Natural killer cell (primary cell): ENCODE results near the gene SLC25A28. TPM values are rescaled to one million over a fixed set of nuclear protein-coding genes. Genes with fewer than 3 reads are reported as not detected.

Experiments used
- ATAC-seq, 3 donors: fragments of 150-1000 bp in 2 of 3; fragments of 200-7000 bp in 1 of 3; cut with Tn5 transposase; 1 replicate in 1 of 3; 2 replicates in 2 of 3; pipeline ENCODE4 v1.10.0; 2021; ENCODE audit warnings: mild to moderate bottlenecking in 2 of 3, moderate library complexity in 2 of 3
- DNase-seq, 2 donors: peaks; one replicate each; pipeline versions ENCODE4 v3.0.0 to v3.0.0-alpha.2; 2013 to 2021; ENCODE audit warnings: mixed read lengths in 1 of 2
- H3K27ac ChIP-seq: one replicate; pipeline ENCODE4 v1.5.1; 2013; ENCODE audit warnings: mild to moderate bottlenecking, low read length
- H3K27me3 ChIP-seq: one replicate; pipeline ENCODE4 v1.6.1; 2013; ENCODE audit warnings: low read length; ENCODE audit not compliant: control insufficient read depth, insufficient read depth
- H3K36me3 ChIP-seq: one replicate; pipeline ENCODE4 v1.6.1; 2013; ENCODE audit warnings: low read length; ENCODE audit not compliant: control insufficient read depth, insufficient read depth
- H3K4me1 ChIP-seq: one replicate; pipeline ENCODE4 v1.6.1; 2013; ENCODE audit warnings: low read length; ENCODE audit not compliant: control insufficient read depth, insufficient read depth
- H3K4me3 ChIP-seq: one replicate; pipeline ENCODE4 v1.5.1; 2013; ENCODE audit warnings: low read length
- H3K9me3 ChIP-seq: one replicate; pipeline ENCODE4 v1.6.1; 2013; ENCODE audit warnings: low read length; ENCODE audit not compliant: control insufficient read depth, insufficient read depth
- H3K27ac Mint-ChIP-seq, 2 donors: one replicate each; pipeline ENCODE4 v1.8.0; 2022; ENCODE audit warnings: mild to moderate bottlenecking in 2 of 2, mixed read lengths in 2 of 2, moderate library complexity in 1 of 2
- H3K27me3 Mint-ChIP-seq, 2 donors: one replicate each; pipeline ENCODE4 v1.8.0; 2022; ENCODE audit warnings: low read depth in 2 of 2, mixed read lengths in 2 of 2
- H3K36me3 Mint-ChIP-seq: one replicate; pipeline ENCODE4 v1.8.0; 2022; ENCODE audit warnings: mixed read lengths
- H3K4me1 Mint-ChIP-seq, 2 donors: one replicate each; pipeline ENCODE4 v1.8.0; 2022; ENCODE audit warnings: mixed read lengths in 2 of 2
- H3K4me3 Mint-ChIP-seq: one replicate; pipeline ENCODE4 v1.8.0; 2022; ENCODE audit warnings: mild to moderate bottlenecking, moderate library complexity, mixed read lengths
- H3K9me3 Mint-ChIP-seq, 2 donors: one replicate each; pipeline ENCODE4 v1.8.0; 2022; ENCODE audit warnings: mixed read lengths in 2 of 2
- WGBS: methylation state at CpG from one replicate; pipeline ENCODE4 v1.1.7; 2013; ENCODE audit warnings: missing lambda C conversion rate; ENCODE audit not compliant: insufficient coverage; 5-methylcytosine and 5-hydroxymethylcytosine counted together
- intact Hi-C: fragments of 100-400 bp; cut with micrococcal nuclease; formaldehyde crosslinking; loops from one replicate; pipeline ENCODE4 v1.14.2; 2022
- total RNA-seq, 4 donors: library from RNA; stranded (reverse); fragments of 120-200 nt in 1 of 4; gene quantifications; one replicate each; pipeline versions ENCODE4 v1.2.3 to v1.2.4, GENCODE V29; 2013 to 2022
- TF ChIP-seq, protein P1 (sequence below): fragments of 200-600 bp; IDR thresholded peaks from one replicate; pipeline ENCODE4 v1.8.0; 2022; ENCODE audit warnings: antibody characterized with exemption

SLC25A28 gene
- total RNA-seq, 3 donors from 2014 or later (not counting 1 experiment from before 2014, with no cell fraction given): 73.0 to 83.6 (median 75.3) TPM

DNA sequence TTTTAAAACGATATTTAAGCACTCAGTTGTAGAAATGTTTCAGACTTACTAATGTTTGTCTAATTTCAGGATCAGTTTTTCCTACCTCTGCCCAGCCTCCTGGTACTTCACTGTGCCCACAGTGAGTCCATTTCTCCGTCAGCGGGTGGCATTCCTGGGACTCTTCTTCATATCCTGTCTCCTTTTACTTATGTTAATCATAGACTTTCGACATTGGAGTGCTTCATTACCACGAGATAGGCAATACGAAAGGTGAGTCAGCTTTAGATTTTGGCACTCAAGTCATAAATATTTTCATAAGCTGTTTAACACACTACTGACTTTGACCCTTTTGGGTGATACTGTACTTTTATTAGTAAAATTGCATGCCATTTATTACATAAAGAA is 41.1 kb upstream of the SLC25A28 start:
- no peak overlapping the region for H3K4me3 ChIP-seq
- Mint-ChIP-seq H3K4me3 (peak overlapping the region; percentile 43), H3K27me3 (peaks cover 2 to 6% of the 10 kb centered on the region in 2 donors), H3K27ac (no peak overlapping the region), H3K4me1 (peaks cover 22 to 24% of the 10 kb centered on the region in 2 donors), H3K9me3 (no peaks in the 10 kb centered on the region), H3K36me3 (no peaks in the 10 kb centered on the region)
- ATAC-seq: no peak
- peaks cover 2% of the 10 kb centered on the region for H3K36me3 ChIP-seq
- TF ChIP-seq, protein P1, sequence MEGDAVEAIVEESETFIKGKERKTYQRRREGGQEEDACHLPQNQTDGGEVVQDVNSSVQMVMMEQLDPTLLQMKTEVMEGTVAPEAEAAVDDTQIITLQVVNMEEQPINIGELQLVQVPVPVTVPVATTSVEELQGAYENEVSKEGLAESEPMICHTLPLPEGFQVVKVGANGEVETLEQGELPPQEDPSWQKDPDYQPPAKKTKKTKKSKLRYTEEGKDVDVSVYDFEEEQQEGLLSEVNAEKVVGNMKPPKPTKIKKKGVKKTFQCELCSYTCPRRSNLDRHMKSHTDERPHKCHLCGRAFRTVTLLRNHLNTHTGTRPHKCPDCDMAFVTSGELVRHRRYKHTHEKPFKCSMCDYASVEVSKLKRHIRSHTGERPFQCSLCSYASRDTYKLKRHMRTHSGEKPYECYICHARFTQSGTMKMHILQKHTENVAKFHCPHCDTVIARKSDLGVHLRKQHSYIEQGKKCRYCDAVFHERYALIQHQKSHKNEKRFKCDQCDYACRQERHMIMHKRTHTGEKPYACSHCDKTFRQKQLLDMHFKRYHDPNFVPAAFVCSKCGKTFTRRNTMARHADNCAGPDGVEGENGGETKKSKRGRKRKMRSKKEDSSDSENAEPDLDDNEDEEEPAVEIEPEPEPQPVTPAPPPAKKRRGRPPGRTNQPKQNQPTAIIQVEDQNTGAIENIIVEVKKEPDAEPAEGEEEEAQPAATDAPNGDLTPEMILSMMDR: no peak
- H3K9me3 ChIP-seq: no peaks in the 10 kb centered on the region
- H3K27me3 ChIP-seq: no peaks in the 10 kb centered on the region
- H3K27ac ChIP-seq: no peak overlapping the region
- WGBS: 91% methylated on average over 6 of the region's 6 CpGs
- peaks cover 14% of the 10 kb centered on the region for H3K4me1 ChIP-seq
- intact Hi-C loops: no loop called here
- DNase-seq: no peak

DNA sequence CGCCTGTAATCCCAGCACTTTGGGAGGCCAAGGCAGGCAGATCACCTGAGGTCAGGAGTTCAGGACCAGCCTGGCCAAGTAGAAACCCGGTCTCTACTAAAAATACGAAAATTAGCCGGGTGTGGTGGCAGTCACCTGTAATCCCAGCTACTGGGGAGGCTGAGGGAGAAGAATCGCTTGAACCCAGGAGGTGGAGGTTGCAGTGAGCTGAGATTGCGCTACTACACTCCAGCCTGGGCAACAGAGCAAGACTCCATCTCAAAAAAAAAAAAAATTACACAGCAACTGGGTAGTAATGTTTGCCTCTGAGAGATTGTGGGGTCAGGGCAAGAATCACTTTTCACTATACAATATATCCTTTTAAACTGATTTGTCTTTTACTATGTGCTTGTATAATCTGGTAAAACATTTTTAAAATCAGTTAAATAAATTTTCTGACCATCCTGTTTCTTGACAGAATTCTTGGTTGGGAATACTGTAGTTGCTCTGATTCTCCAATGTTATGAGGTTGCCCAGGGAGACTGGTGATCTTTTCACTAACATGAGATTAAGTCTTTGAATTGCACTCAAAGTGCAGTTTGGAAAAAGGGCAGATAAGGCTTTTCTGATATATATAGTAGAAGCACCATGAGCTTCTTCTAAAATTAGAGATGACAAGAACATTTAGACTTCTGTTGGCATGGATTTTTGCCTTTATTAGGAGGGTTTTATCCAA is 40.6 kb upstream of the SLC25A28 start:
- ATAC-seq (no peak), DNase-seq (no peak)
- TF ChIP-seq, protein P1: no peak
- Histone ChIP-seq H3K27me3 (no peaks in the 10 kb centered on the region), H3K9me3 (no peaks in the 10 kb centered on the region), H3K4me1 (peaks cover 14% of the 10 kb centered on the region), H3K4me3 (no peak overlapping the region), H3K36me3 (peaks cover 2% of the 10 kb centered on the region), H3K27ac (no peak overlapping the region)
- H3K4me1 Mint-ChIP-seq: peaks cover 22 to 24% of the 10 kb centered on the region in 2 donors
- no peaks in the 10 kb centered on the region for H3K9me3 Mint-ChIP-seq
- H3K4me3 Mint-ChIP-seq: peak overlapping the region; percentile 19
- peaks cover 8 to 11% of the 10 kb centered on the region in 2 donors for H3K27me3 Mint-ChIP-seq
- intact Hi-C loops: no loop called here
- H3K27ac Mint-ChIP-seq: no peak overlapping the region
- no peaks in the 10 kb centered on the region for H3K36me3 Mint-ChIP-seq
- WGBS: over 99% methylated on average over 5 of the region's 6 CpGs

DNA sequence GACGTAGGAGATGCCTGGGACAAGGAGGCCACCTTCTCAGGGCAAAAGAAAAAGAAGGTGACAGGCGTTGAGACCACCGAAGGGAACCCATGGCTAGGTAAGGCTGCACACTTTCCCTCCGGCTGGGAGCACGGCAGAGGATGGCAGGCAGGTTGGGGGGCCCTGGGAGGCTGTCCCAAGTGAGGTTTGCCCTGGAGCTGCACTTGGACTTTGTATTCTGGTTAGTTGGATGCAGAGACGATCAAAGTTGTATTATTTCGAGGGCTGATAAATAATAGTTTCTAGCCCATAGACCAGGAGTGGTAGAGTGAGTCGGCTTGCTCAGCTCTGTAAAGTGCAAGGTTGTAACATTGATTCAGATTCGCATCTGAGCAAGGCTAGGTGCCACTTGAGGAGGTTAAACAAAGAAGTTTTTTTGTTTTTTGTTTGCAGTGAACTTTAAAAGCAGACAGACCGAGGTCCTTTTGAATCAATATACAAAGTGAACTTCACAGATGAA is 39.7 kb upstream of the SLC25A28 start:
- WGBS: 18% methylated on average over 9 of the region's 10 CpGs
- DNase-seq: peak in 1 of 2 donors; percentile 10
- H3K27ac Mint-ChIP-seq: peak overlapping the region; percentile 79 to 85

More for the DNA sequence above, 39.7 kb upstream of the SLC25A28 start:
- H3K36me3 Mint-ChIP-seq: no peaks in the 10 kb centered on the region
- no peak for ATAC-seq
- H3K4me1 Mint-ChIP-seq: peaks cover 22 to 24% of the 10 kb centered on the region in 2 donors
- H3K9me3 ChIP-seq: no peaks in the 10 kb centered on the region
- peaks cover 11 to 12% of the 10 kb centered on the region in 2 donors for H3K27me3 Mint-ChIP-seq
- H3K4me3 ChIP-seq: peak overlapping the region; percentile 68
- H3K4me1 ChIP-seq: peaks cover 14% of the 10 kb centered on the region
- no peaks in the 10 kb centered on the region for H3K27me3 ChIP-seq
- peak overlapping the region; percentile 27 for H3K27ac ChIP-seq
- intact Hi-C loops: loop anchor here (1.0 to 2.0 kb wide), 2 partner anchors 40 to 73 kb away; partner anchors contain the start of genes COX15, CUTC and SLC25A28
- H3K36me3 ChIP-seq: no peaks in the 10 kb centered on the region
- TF ChIP-seq, protein P1: no peak
- peak overlapping the region; percentile 96 for H3K4me3 Mint-ChIP-seq
- H3K9me3 Mint-ChIP-seq: no peaks in the 10 kb centered on the region
